Raji (cell line): ENCODE results near the gene CEP250.

Source experiments
- POLR2A ChIP-seq: IDR thresholded peaks from 2 replicates; pipeline ENCODE4 v1.6.1; 2011; ENCODE audit warnings: low read depth, low read length, control low read depth; ENCODE audit not compliant: insufficient read depth

Gene CEP250

DNA sequence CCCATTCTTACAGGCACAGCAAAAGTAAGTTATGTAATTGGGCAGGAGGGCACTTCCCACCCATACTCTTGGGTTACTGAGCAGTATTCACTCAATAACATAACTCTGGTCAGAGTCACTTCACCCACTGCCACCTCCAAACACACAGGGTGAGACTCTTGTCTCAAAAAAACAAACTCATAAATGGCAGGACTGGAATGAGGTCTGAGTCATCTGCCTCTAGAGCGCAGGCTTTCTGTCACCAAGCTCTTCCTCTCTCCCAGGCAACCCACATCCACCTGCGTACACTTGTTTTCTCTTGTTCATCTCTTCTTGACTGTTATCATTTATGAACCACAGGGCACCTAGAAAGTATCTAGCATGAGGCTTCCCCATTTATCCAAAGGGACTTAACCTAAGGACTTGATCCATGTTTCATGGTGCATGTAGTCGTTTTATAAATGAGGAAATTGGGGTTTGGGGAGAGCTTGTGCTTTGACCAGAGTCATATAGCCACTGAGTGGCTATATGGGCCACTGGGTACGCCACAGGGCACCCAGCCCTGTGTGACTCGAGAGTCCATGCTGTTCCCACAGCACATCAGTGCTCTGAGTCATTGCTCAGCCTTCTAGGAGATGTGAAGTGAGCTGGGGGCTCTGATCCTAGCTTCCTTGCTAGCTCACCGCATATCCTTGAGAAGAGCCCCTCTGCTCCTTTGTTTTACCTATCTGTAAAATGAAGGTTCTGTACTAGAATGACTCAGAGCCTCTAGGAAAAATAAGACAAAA lies 51.7 kb downstream of the CEP250 start:
- no peak for TF ChIP-seq POLR2A

GRCh38 chr20:35508493-35509218 lies 53.3 kb downstream of the CEP250 start:
- no peak for TF ChIP-seq POLR2A

- no peak for TF ChIP-seq POLR2A
Observed at GRCh38 chr20:35510951-35511735, 55.7 kb downstream of the CEP250 start.

- TF ChIP-seq POLR2A, result no peak
Observed at GRCh38 chr20:35511814-35512420, 56.5 kb downstream of the CEP250 start.

- no peak for TF ChIP-seq POLR2A
Observed at GRCh38 chr20:35514371-35514932, 59.1 kb downstream of the CEP250 start.

GRCh38 chr20:35515341-35515740 lies 59.9 kb downstream of the CEP250 start:
- no peak for TF ChIP-seq POLR2A

GRCh38 chr20:35515949-35516645 lies 60.7 kb downstream of the CEP250 start:
- no peak for TF ChIP-seq POLR2A

DNA sequence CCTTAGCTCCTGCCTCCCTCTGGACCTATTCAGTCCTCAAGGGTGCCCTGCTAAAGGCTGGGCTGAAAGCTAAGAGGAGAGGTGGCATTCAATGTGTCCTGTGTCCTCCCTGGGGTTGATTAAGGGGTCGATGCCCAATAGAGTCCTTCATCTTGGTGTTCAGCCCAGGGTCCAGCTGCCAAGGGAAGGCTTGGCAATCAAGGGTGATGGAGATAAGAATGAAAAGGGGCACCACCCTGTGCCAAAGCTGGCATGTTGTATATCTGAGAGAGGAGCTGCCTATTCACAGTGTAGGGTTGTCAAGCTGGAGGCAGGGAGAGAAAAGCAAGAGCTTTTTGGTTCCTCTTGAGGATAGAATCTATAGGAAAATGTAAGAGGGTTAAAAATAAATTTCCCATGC lies 61.7 kb downstream of the CEP250 start:
- TF ChIP-seq POLR2A, result no peak

DNA sequence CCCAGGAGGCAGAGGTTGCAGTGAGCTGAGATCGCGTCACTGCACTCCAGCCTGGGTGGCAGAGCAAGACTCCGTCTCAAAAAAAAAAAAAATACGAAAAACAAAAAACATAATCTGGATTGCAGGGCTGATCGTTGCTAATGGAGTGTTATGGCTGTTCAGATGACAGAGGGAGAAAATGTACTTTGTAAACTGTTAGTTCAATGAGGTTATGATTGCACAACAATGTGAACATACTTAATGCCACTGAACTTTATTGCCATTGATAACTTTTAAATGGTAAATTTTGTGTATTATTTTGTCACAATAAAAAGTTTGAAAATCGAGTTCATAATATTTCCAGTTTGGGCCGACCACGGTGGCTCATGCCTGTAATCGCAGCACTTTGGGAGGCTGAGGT lies 63.6 kb downstream of the CEP250 start:
- TF ChIP-seq POLR2A, result no peak

DNA sequence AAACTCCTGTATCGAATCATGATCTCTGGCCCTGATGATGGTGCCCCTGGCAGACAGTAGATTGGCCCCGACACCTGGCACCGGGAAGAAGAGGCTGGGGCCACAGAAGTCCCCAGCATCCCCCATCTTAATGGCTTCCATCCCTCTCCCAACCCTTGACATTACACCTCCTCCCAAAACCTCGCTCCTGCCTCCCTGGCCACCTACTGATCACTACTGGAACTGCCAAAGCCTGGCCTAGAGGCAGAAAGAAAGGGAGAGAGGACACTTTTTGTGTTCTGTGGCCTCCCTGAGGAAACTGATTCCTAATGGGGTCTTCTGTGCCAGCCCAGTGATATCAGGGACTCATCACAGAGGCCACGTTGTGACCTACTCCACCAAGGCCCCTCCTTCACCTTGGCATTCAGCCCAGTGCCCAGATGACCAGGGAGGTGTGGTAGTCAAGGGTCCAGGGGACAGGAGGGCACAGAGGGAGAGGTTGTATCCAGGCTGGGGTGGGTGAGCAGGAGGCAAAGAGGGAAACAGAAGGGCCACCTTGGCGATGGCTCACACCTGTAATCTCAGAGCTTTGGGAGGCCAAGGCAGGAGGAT lies 68.0 kb downstream of the CEP250 start:
- TF ChIP-seq POLR2A, result no peak

DNA sequence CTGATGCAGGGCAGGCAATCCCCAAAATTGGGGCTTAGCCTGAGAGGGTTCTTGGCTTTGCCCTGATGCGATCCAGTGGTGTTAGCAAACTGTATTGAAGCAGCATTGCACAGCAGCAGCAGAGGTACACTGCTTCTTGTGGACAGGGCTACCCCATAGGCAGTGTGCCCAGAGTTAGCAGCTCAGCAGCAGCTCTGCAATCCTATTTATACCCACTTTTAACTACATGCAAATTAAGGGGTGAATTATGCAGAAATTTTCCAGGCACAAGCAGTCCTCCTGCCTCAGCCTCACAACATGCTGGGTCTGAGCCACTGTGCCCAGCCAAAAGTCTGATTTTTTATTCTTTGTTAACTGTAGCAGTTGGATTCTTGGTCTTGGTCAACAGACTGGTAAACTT lies 70.2 kb downstream of the CEP250 start:
- no peak for TF ChIP-seq POLR2A

DNA sequence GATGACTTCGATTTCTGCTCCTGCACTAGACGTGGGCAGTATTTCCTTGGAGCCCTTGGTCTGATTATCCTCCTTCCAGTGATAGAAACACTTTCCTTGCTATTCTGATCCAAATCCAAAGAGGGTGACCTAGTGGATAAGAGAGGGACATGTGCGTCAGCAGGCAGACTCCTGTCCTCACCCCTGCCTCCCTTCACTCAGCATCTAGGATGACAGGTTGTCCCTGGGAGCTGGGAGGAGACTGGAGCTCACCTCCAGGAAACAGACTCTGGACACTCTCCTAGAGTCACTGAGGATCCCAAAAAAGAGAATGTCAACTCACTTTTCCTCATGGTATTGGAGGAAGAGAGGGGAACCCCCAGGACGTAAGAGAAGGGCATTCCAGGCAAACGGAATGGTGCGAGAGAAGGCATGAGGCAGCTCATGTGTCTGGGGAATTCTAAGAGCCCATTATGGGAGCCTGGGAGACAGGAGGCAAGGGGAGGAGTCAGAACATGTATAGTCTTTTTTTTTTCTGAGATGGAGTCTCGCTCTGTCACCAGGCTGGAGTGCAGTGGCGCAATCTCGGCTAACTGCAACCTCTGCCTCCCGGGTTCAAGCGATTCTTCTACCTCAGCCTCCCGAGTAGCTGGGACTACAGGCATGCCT lies 71.8 kb downstream of the CEP250 start:
- TF ChIP-seq POLR2A, result no peak

GRCh38 chr20:35529552-35529951 lies 74.2 kb downstream of the CEP250 start, which contains the start of gene C20orf173:
Gene C20orf173, minus strand, starts transcription at chr20:35529652. Its CDS starts 279 bp downstream, at chr20:35529373.
- TF ChIP-seq POLR2A, result no peak
